Fibroblast of lung (primary cell): Measurements from ENCODE around the gene NR3C1. TPM values are rescaled to one million over a fixed set of nuclear protein-coding genes. Genes with fewer than 3 reads are reported as not detected.

ENCODE experiments used
- DNase-seq, 2 donors: peaks; one replicate each; pipeline versions ENCODE4 v3.0.0 to v3.0.0-alpha.2; 2010; ENCODE audit warnings: low read depth in 2 of 2
- H2AFZ ChIP-seq: 2 replicates; pipeline ENCODE4 v1.5.1; 2012; ENCODE audit warnings: low read length, control low read depth, inconsistent platforms
- H3K27ac ChIP-seq: 2 replicates; pipeline ENCODE4 v1.5.1; 2011; ENCODE audit warnings: low read length, control low read depth; ENCODE audit not compliant: insufficient read depth
- H3K27me3 ChIP-seq: 2 replicates; pipeline ENCODE4 v1.5.1; 2011; ENCODE audit warnings: mild to moderate bottlenecking, low read length; ENCODE audit not compliant: control insufficient read depth, insufficient read depth
- H3K36me3 ChIP-seq: 2 replicates; pipeline ENCODE4 v1.5.1; 2011; ENCODE audit warnings: low read length; ENCODE audit not compliant: control insufficient read depth, insufficient read depth
- H3K4me1 ChIP-seq: 2 replicates; pipeline ENCODE4 v1.5.1; 2011; ENCODE audit warnings: low read length; ENCODE audit not compliant: control insufficient read depth, insufficient read depth; ENCODE audit errors: extremely low read depth
- H3K4me2 ChIP-seq: 2 replicates; pipeline ENCODE4 v1.5.1; 2011; ENCODE audit warnings: low read length, control low read depth; ENCODE audit not compliant: insufficient read depth; ENCODE audit errors: extremely low read depth
- H3K4me3 ChIP-seq, 4 experiments: fragments of 200-600 bp in 1 of 4; sonication (generic) in 1 of 4; replicated peaks in 1 of 4; 2 replicates each; pipeline ENCODE4 v1.5.1; 2011 to 2016; ENCODE audit warnings: low read length in 4 of 4, low read depth in 3 of 4, mild to moderate bottlenecking in 3 of 4, control low read depth in 2 of 4, inconsistent platforms in 1 of 4, mixed read lengths in 1 of 4; ENCODE audit not compliant: insufficient read depth in 1 of 4; ENCODE audit errors: control extremely low read depth in 1 of 4
- H3K79me2 ChIP-seq: 2 replicates; pipeline ENCODE4 v1.5.1; 2012; ENCODE audit warnings: mild to moderate bottlenecking, low read length, inconsistent platforms; ENCODE audit not compliant: control insufficient read depth, insufficient read depth
- H3K9ac ChIP-seq: 2 replicates; pipeline ENCODE4 v1.5.1; 2011; ENCODE audit warnings: mild to moderate bottlenecking, low read length, control low read depth; ENCODE audit not compliant: insufficient read depth
- H3K9me3 ChIP-seq: 2 replicates; pipeline ENCODE4 v1.5.1; 2012; ENCODE audit warnings: low read depth, low read length; ENCODE audit not compliant: control insufficient read depth, insufficient read depth
- H4K20me1 ChIP-seq: 2 replicates; pipeline ENCODE4 v1.5.1; 2011; ENCODE audit warnings: low read length; ENCODE audit not compliant: control insufficient read depth, insufficient read depth; ENCODE audit errors: extremely low read depth
- EZH2 ChIP-seq: IDR thresholded peaks from 2 replicates; pipeline ENCODE4 v1.5.1; 2012; ENCODE audit warnings: low read length, control low read depth, mild to moderate bottlenecking; ENCODE audit errors: missing control alignments
- polyA plus RNA-seq, 2 donors: library from polyadenylated mRNA; depleted of rRNA in 1 of 2; stranded (reverse) in 1 of 2; unstranded in 1 of 2; fragments of >200 nt; gene quantifications; 2 replicates each; pipeline ENCODE4 v1.2.1, GENCODE V29; 2011 to 2012; ENCODE audit warnings: missing spikeins in 1 of 2
- total RNA-seq: library from RNA; depleted of rRNA; stranded (reverse); fragments of >200 nt; gene quantifications from 2 replicates; pipeline ENCODE4 v1.2.1, GENCODE V29; 2014
- TF ChIP-seq, protein P1 (sequence below), 2 donors: IDR thresholded peaks in 1 of 2; conservative IDR thresholded peaks in 1 of 2; 1 replicate in 1 of 2; 2 replicates in 1 of 2; pipeline ENCODE4 v1.5.1; 2011 to 2012; ENCODE audit warnings: low read length in 2 of 2, control low read depth in 1 of 2, inconsistent platforms in 1 of 2, low read depth in 1 of 2, mild to moderate bottlenecking in 1 of 2

The NR3C1 gene
- total and polyA plus RNA-seq, 2 donors (not counting 1 experiment from before 2014, with no cell fraction given), result 85.3 to 126 TPM

DNA sequence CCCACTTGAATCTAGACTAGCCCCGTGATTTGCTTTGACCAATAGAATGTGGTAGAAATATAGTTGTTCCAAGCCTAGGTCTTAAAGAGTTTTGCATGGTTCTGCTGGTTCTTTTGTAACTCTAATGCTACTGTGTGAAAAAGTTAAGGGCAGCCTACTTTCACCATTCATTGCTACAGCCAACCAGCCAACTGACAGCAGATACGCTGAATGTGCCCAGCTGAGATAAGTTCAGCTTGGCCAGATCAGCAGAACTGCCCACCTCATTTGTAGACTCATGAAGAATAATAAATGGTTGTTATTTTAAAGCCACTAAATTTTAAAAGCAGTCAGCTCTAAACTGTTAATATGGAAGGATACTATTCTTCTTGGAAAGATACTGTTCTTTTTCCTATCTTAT, 23.9 kb downstream of the NR3C1 start:
- no peak overlapping the region for H3K9ac ChIP-seq
- DNase-seq, result no peak
- no peaks in the 10 kb centered on the region for H3K27me3 ChIP-seq
- H3K4me2 ChIP-seq, result no peak overlapping the region
- H3K27ac ChIP-seq, result no peak overlapping the region
- no peak overlapping the region for H2AFZ ChIP-seq
- H3K4me1 ChIP-seq, result peaks cover 15% of the 10 kb centered on the region
- no peaks in the 10 kb centered on the region for H3K9me3 ChIP-seq
- TF ChIP-seq, protein P1, sequence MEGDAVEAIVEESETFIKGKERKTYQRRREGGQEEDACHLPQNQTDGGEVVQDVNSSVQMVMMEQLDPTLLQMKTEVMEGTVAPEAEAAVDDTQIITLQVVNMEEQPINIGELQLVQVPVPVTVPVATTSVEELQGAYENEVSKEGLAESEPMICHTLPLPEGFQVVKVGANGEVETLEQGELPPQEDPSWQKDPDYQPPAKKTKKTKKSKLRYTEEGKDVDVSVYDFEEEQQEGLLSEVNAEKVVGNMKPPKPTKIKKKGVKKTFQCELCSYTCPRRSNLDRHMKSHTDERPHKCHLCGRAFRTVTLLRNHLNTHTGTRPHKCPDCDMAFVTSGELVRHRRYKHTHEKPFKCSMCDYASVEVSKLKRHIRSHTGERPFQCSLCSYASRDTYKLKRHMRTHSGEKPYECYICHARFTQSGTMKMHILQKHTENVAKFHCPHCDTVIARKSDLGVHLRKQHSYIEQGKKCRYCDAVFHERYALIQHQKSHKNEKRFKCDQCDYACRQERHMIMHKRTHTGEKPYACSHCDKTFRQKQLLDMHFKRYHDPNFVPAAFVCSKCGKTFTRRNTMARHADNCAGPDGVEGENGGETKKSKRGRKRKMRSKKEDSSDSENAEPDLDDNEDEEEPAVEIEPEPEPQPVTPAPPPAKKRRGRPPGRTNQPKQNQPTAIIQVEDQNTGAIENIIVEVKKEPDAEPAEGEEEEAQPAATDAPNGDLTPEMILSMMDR (conservative IDR thresholded peaks at IDR 0.05 in 1 of 2, IDR thresholded peaks at IDR 0.05 in 1 of 2; ENCODE audit: low read depth in 1 of 2, low read length in 2 of 2), result no peak
- no peak for TF ChIP-seq EZH2
- H3K4me3 ChIP-seq, result no peak overlapping the region
- H4K20me1 ChIP-seq, result peaks cover 8% of the 10 kb centered on the region
- peaks cover 2% of the 10 kb centered on the region for H3K36me3 ChIP-seq
- peaks cover 100% of the 10 kb centered on the region for H3K79me2 ChIP-seq

DNA sequence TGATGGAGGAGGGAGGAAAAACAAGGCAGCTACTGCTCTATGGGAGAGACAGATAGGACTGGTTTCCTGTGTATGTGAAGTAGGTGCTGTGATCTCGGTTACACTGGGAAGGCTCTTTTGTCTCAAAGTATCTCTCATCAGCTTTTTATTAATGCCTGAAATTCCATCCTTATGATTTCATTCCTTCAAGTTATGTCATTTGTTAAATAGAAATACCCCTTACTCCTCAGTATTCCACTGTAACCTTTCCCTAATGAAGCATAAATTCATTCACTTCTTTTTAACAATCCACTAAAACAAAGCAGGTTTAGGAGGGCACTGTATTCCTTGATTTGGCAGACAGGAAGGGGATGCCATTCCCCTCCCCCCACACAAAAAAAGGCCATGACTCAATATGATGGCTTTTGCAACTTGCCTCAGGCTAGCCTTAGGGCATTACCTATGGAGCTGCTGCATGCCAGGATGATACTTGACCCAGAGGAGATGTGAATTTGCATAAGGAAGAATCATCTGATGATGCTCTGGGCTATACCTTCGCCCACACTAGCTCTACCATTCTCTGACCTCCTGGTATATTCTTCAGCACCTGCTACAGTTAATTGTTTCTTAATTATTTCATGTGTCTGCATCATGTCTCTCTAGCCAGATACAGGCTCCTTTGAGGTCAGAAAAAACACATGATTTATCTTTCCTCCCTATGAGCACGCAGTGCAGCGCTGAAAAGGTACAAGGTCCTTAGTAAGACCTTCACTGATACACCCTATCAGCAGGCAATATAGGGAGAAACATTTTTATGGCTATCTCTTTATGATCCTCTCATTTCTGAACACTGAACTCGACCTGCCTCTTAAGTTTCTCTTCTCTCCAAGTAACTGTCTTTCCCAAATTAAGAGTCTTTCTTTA, 26.3 kb downstream of the NR3C1 start:
- H3K4me3 ChIP-seq, result no peak overlapping the region
- peaks cover 17% of the 10 kb centered on the region for H3K4me1 ChIP-seq
- no peaks in the 10 kb centered on the region for H3K36me3 ChIP-seq
- no peaks in the 10 kb centered on the region for H3K9me3 ChIP-seq
- H3K9ac ChIP-seq, result no peak overlapping the region
- no peak overlapping the region for H2AFZ ChIP-seq
- DNase-seq, result peak in 1 of 2 donors; percentile 83
- peaks cover 9% of the 10 kb centered on the region for H4K20me1 ChIP-seq
- no peak overlapping the region for H3K27ac ChIP-seq
- no peak for TF ChIP-seq EZH2
- TF ChIP-seq, protein P1 (conservative IDR thresholded peaks at IDR 0.05 in 1 of 2, IDR thresholded peaks at IDR 0.05 in 1 of 2; ENCODE audit: low read depth in 1 of 2, low read length in 2 of 2), result no peak
- H3K27me3 ChIP-seq, result no peaks in the 10 kb centered on the region
- peaks cover 100% of the 10 kb centered on the region for H3K79me2 ChIP-seq
- no peak overlapping the region for H3K4me2 ChIP-seq

DNA sequence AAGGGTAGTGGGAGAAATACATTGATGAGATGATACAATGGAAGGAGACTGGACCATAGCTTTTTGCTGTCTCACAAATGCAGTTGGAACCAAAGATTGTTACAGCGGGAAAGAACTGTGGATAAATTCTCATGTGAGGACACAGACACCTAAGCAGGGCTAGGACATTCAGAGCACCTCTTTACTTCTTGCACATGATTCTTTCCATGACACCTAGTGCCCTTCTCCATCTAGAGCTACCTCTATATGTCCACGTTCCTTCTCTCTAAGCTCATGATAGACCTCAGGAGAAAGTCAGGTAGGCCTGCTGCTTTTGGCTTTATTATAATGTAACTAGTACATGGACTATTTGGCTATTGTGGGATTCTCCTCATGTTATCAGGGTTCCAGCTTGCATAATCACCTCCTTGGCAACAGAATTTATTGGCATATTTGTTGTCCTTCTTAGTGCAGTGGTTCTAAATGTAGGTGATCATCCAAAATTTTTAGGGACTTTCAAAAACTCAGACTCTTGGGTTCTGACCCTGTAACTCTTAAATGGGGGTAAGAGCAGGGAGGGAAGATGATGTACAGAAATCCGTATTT, 27.2 kb downstream of the NR3C1 start:
- H4K20me1 ChIP-seq, result peaks cover 9% of the 10 kb centered on the region
- no peak for DNase-seq
- no peak for TF ChIP-seq EZH2
- TF ChIP-seq, protein P1 (conservative IDR thresholded peaks at IDR 0.05 in 1 of 2, IDR thresholded peaks at IDR 0.05 in 1 of 2; ENCODE audit: low read depth in 1 of 2, low read length in 2 of 2), result no peak
- no peak overlapping the region for H3K9ac ChIP-seq
- no peak overlapping the region for H3K4me2 ChIP-seq
- no peak overlapping the region for H2AFZ ChIP-seq
- H3K79me2 ChIP-seq, result peaks cover 100% of the 10 kb centered on the region
- no peak overlapping the region for H3K4me3 ChIP-seq
- no peaks in the 10 kb centered on the region for H3K9me3 ChIP-seq
- H3K4me1 ChIP-seq, result peaks cover 17% of the 10 kb centered on the region
- no peaks in the 10 kb centered on the region for H3K27me3 ChIP-seq
- no peak overlapping the region for H3K27ac ChIP-seq
- no peaks in the 10 kb centered on the region for H3K36me3 ChIP-seq
